ENCODE results near the gene RTN1.

The RTN1 gene

GRCh38 chr14:59850458-59850857, 20.1 kb downstream of the RTN1 start:
- no peak for DNase-seq (ENCODE audit: low read depth in 2 of 2)

GRCh38 chr14:59849411-59850130, 21.0 kb downstream of the RTN1 start:
- DNase-seq (ENCODE audit: low read depth in 2 of 2) = no peak

DNA sequence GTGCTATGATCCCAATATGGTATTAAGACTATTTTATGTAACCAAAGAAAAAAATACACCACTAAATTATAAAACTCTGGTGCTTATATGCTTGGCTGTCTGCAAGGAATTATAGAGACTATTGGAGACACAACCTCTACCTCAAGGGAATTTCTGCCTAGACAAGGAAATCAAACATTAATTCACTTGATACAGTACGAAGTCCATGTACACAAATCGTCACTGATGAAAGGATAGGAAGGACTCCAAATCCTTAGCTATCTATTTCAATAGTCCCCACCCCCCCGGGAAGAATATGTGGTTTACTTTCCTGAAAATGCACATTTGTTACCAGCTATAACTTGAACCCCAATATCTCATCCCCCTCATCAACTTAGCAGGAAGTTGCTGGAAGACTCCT, 21.9 kb downstream of the RTN1 start:
- no peak for DNase-seq (ENCODE audit: low read depth in 2 of 2)

GRCh38 chr14:59847711-59848110, 22.9 kb downstream of the RTN1 start:
- no peak for DNase-seq (ENCODE audit: low read depth in 2 of 2)

DNA sequence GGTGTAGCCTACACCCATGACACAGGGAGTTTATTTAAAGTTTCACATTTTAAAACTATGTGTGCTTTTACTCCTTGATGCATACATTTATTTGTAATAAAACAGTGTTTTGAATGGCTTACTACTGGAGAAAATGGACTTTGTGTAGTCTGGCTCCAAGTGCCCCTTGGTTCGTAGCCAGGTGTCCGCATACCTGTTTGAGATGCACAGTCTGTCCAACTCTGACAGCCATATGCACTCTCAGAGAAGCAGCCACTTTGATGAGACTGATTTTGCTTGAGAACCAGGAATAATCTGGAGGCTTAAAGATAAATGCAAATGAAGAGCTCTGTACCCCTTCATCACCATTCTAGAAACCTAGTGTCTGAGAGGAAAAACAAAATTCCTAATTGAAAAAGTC, 24.0 kb downstream of the RTN1 start:
- DNase-seq (ENCODE audit: low read depth in 2 of 2) = no peak

DNA sequence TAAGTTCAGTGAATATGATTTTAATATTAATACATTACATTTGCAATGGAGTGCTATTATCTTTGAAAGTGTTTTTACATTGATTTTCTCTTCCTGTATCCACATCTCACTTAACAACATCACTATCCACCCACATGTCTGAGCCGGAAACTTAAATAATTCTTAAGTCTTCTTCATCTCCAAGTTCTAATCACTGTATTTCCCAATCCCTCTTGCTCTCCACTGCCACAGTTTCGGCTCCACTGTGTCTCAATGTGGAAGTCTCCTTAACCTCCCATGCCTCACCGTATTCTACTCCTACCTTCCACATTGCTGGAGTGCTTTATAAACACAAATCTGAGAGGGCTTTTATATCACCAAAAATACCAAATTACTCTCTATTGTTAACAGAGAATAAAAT, 25.3 kb downstream of the RTN1 start:
- no peak for DNase-seq (ENCODE audit: low read depth in 2 of 2)

GRCh38 chr14:59844186-59844812, 26.3 kb downstream of the RTN1 start:
- no peak for DNase-seq (ENCODE audit: low read depth in 2 of 2)

DNA sequence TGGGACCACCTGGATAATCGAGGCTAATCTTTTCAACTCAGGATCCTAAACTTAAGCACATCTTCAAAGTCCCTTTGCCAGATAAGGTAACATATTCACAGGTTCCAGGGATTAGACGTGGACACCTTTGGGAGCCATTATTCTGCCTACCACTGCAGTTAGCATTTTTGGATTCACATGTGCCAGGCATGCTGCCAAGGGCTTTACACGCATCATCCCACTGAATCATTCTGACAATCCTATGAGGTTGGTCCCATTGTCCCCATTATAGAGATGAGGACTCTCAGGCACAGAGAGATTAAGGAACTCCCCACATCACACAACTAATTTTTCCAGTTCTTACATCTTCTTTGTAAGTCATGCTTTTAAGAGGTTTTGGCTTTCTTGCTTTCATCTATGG, 34.5 kb downstream of the RTN1 start:
- no peak for DNase-seq (ENCODE audit: low read depth in 2 of 2)

- DNase-seq (ENCODE audit: low read depth in 2 of 2) = no peak
These were observed 37.8 kb downstream of the RTN1 start for GRCh38 chr14:59832653-59833294.

DNA sequence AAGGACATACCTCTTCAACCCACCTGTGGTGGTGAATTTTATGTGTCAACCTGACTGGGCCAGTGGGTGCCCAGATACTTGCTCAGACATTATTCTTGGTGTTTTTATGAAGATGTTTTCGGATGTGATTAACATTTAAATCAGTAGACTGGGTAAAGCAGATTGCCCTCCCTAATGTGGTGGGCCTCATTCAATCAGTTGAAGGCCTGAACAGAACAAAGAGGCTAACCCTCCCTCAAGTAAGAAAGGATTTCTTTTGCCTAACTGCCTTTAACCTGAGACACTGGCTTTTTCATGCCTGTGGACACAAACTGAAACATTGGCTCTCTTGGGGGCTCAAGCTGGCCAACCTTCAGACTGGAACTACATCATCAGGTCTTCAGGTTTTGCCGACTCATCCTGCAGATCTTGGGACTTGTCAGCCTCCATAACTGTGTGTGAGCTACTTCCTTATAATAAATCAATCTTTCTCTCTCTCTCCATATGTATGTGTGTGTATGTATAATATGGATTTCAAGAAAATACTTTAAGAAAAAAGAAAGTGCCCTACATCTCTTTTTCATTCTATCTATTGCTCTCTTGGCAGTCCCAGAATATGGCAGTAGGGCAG, 39.4 kb downstream of the RTN1 start:
- DNase-seq (ENCODE audit: low read depth in 2 of 2) = no peak

DNA sequence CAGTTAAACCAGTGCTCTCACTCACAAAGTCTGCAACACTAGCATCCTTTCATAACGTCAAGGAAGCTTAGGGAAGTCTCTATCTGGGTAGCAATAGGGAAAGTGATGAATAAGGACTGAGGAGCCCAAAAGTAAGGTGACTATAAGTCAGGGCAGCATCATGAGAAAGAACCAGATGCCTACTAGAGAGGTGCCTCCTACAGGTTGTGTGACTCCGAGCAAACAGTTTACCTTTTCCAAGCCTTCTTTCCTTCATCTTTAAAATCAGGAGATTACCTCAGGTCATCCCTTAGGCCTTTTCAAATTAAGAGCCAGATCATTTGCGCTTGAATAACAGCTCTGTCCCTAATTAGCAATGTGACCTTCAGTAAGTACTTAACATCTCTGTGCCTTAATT, 40.2 kb downstream of the RTN1 start:
- DNase-seq (ENCODE audit: low read depth in 2 of 2) = no peak

GRCh38 chr14:59829469-59830337, 40.9 kb downstream of the RTN1 start:
- DNase-seq (ENCODE audit: low read depth in 2 of 2) = no peak

DNA sequence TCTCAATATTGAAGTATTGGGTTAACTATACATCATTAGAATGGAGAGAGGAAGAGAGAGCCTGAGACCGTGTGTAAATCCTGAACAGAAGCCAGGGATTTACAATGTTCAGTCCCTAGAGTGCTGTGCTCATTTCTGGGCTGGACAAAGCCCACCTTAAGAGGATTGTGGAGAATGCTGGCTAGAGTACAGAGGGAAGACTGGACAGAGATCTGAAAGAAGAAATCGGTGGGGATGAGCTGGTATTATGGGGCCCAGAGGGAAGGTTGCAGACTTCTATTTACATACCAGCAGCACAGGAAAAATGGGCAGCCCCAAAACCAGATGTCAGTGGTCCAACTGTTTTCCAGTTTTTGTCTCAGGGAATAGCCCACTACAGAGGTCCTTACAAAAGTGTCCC, 42.3 kb downstream of the RTN1 start:
- DNase-seq (ENCODE audit: low read depth in 2 of 2) = no peak

- no peak for DNase-seq (ENCODE audit: low read depth in 2 of 2)
These were observed 43.2 kb downstream of the RTN1 start for GRCh38 chr14:59827401-59827800.

DNA sequence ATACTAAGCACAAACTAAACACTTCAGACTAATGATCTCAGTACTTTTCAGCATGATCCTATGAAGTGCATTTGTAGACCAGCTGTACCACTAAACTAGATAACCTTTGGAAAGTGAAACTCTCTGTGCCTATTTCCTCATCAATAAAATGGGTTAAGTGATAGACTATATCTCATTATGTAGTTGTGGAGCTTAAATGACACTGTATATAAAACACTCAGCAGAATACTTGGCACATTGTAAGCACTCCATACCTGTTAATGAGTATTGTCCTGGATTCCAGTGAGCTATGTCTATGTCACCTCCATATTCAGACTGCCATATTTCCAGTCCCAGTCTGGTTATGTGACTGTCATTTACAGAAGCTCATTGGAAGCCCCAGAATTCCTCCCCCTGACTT, 44.4 kb downstream of the RTN1 start:
- DNase-seq (ENCODE audit: low read depth in 2 of 2) = no peak

DNA sequence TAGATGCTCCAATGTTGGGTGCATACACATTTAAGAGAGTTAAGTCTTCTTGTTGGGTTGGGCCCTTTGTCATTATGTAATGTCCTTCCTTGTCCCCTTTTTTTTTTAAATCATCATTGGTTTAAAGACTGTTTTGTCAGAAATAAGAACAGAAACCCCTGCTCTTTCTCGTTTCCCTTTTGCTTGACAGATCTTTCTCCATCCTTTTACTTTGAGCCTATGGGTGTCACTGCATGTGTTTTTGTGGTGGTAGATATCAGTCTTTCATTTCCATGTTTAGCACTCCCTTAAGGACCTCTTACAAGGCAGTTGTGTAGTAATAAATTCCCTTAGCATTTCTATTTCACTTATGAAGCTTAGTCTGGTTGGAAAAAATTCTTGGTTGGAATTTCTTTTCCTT, 47.4 kb downstream of the RTN1 start:
- DNase-seq (ENCODE audit: low read depth in 2 of 2) = no peak

GRCh38 chr14:59819446-59820088, 51.0 kb downstream of the RTN1 start:
- no peak for DNase-seq (ENCODE audit: low read depth in 2 of 2)

GRCh38 chr14:59816941-59817340, 53.6 kb downstream of the RTN1 start:
- DNase-seq (ENCODE audit: low read depth in 2 of 2) = no peak

- no peak for DNase-seq (ENCODE audit: low read depth in 2 of 2)
These were observed 55.6 kb downstream of the RTN1 start for GRCh38 chr14:59814988-59815387.

GRCh38 chr14:59811815-59812214, 58.8 kb downstream of the RTN1 start:
- no peak for DNase-seq (ENCODE audit: low read depth in 2 of 2)

DNA sequence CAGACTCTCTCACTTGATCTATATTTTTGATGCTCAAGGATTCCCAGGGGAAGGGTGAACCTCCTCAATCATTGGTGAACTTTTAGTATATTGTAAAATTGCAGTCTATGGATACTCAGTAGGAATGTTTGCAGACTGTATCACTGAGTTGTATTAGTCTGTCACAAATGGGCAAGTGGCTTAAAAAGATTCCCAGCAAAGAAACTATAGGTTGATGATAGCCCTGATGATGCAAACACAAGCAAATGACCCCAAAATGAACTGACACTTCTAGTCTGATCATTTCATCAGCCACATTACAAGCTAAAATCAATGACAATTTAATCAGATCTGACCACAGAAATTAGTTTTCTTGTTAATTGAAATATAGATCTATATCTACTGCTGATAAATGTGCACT, 59.5 kb downstream of the RTN1 start:
- no peak for DNase-seq (ENCODE audit: low read depth in 2 of 2)
